LNCaP clone FGC (cell line): ENCODE data around the gene APOL4.
"Not testable (repeated sequence)": the region's sequence is repeated elsewhere in the genome, so short reads cannot be mapped to it uniquely, and the experiment has no call there.

Source experiments
- DNase-seq: peaks from one replicate; pipeline ENCODE4 v3.0.0-alpha.2; 2011; ENCODE audit warnings: low read depth
- H3K4me3 ChIP-seq: 2 replicates; pipeline ENCODE4 v1.5.1; 2011; ENCODE audit warnings: mild to moderate bottlenecking, low read depth, low read length, control low read depth
- TF ChIP-seq, protein P1 (sequence below): IDR thresholded peaks from 2 replicates; pipeline ENCODE4 v1.5.1; 2012; ENCODE audit warnings: mild to moderate bottlenecking; ENCODE audit not compliant: control insufficient read depth, insufficient read depth; ENCODE audit errors: extremely low read depth

APOL4 gene, protein sequence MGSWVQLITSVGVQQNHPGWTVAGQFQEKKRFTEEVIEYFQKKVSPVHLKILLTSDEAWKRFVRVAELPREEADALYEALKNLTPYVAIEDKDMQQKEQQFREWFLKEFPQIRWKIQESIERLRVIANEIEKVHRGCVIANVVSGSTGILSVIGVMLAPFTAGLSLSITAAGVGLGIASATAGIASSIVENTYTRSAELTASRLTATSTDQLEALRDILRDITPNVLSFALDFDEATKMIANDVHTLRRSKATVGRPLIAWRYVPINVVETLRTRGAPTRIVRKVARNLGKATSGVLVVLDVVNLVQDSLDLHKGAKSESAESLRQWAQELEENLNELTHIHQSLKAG

DNA sequence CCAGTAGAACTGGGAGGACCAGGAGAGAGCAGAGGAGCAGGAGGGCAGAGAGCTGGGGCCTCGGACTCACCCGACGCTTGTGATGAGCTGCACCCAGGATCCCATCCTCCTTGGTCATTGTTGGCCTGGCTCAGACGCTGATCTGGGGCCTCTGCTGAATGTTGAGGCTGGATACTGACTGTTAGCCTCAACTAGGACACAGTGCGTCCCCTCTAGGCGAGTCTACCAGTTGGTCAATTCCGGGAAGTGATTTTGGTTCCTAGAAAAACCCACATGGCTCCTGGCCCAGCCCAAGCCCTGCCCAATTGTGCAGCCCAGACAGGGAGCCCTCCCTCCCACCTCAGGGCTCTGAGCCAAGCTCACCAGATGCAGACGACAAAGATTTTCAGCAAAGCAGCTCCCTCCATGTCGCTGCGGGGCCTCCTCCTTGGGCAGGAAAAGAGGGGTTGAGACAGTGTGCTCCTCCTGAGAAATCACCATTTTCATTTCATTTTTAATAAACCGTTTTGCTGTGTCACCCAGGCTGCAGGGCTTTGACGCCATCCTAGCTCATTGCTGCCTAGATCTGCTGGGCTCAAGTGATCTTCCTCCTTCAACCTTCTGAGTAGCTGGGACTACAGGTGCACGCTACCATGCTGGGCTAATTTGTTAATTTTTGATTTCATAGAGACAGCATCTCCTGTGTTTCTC is at the start of gene APOL4:
APOL4 (minus strand) TSS at position 180 of the 690 bp plus-strand sequence; CDS start at position 105, 75 bp downstream.
- H3K4me3 ChIP-seq, result no peak within 1 kb of the TSS; the same call in 1 of the 2 replicates
- no peak for DNase-seq
- TF ChIP-seq, protein P1, sequence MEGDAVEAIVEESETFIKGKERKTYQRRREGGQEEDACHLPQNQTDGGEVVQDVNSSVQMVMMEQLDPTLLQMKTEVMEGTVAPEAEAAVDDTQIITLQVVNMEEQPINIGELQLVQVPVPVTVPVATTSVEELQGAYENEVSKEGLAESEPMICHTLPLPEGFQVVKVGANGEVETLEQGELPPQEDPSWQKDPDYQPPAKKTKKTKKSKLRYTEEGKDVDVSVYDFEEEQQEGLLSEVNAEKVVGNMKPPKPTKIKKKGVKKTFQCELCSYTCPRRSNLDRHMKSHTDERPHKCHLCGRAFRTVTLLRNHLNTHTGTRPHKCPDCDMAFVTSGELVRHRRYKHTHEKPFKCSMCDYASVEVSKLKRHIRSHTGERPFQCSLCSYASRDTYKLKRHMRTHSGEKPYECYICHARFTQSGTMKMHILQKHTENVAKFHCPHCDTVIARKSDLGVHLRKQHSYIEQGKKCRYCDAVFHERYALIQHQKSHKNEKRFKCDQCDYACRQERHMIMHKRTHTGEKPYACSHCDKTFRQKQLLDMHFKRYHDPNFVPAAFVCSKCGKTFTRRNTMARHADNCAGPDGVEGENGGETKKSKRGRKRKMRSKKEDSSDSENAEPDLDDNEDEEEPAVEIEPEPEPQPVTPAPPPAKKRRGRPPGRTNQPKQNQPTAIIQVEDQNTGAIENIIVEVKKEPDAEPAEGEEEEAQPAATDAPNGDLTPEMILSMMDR, result no peak

DNA sequence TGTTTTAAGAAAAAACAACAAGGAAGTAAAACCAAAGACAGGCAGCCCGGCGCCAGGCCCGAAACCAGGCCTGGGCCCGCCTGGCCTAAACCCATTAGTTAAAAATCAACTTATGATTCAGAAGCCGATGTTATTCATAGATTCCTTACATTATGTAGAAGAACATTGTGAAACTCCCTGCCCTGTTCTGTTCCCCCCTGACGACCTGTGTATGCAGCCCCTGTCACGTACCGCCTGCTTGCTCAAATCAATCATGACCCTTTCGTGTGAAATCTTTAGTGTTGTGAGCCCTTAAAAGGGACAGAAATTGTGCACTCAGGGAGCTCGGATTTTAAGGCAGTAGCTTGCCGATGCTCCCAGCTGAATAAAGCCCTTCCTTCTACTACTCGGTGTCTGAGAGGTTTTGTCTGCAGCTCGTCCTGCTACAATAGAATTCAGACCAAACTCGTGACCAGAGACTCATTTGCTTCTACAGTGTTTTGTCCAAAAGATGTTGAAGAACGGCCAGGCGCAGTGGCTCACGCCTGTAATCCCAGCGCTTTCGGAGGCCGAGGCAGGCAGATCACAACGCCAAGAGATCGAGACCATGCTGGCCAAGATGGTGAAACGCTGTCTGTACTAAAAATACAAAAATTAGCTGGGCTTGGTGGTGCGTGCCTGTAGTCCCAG is 48.8 kb upstream of the APOL4 start:
- H3K4me3 ChIP-seq, DNase-seq: not testable (repeated sequence)

DNA sequence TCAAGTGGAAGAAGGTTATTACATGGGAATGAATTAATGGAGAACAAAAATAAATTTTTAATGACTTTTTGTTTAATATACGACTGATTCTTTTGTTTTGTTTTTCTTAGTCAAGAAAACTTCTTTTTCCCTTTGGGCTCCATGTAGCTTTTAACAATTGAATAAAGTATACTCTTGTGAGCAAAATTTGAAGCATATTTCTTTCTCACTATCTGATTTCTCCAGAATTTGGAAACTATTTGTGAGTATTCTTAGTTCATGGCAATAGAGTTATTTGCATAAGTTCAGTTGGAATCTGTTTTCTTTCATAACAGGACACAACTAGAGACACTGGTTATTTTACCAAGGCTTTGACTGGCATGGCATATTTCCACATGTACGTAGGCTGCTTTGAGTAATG is 47.6 kb upstream of the APOL4 start:
- TF ChIP-seq, protein P1, result no peak
- no peak overlapping the region for H3K4me3 ChIP-seq
- DNase-seq, result no peak

DNA sequence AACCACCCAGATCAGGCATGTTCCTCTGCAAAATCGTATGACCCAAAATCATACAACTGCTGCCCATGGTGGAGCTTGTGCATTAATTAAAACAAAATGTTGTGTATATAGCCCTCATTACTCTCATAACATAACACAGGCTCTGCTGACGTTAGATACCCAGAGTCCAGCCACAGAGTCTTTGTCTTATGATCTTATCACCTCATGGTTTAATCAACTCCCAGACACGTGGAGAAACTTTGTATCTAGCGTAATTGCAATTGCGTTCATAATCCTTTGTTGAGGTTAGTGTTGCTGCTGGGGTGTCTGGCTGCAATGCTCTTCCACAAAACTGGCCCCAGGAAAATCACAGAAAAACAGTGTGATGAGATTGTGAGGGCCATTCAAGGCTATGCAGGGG is 46.3 kb upstream of the APOL4 start:
- H3K4me3 ChIP-seq, result no peak overlapping the region
- no peak for DNase-seq
- TF ChIP-seq, protein P1, result no peak

DNA sequence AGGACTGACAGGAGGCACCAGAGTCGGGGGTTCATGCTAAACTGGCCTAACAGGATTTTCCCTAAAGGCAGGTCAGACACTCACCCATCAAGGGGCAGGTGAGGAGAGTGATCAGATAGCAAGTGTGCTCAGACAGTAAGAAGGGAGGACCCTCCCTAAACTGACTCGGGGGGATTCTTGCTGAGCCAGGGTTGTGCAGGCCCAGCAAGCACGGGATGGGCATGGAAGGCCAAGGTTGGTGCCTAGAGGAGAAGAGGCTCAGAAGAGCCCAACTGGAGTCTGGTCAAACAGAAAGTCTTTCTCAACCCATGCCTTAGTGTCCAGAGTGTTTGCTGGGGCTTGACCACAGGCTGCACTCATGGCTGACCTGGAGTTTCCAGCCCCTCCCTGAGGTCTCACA is 45.1 kb upstream of the APOL4 start:
- TF ChIP-seq, protein P1, result no peak
- no peak overlapping the region for H3K4me3 ChIP-seq
- no peak for DNase-seq

DNA sequence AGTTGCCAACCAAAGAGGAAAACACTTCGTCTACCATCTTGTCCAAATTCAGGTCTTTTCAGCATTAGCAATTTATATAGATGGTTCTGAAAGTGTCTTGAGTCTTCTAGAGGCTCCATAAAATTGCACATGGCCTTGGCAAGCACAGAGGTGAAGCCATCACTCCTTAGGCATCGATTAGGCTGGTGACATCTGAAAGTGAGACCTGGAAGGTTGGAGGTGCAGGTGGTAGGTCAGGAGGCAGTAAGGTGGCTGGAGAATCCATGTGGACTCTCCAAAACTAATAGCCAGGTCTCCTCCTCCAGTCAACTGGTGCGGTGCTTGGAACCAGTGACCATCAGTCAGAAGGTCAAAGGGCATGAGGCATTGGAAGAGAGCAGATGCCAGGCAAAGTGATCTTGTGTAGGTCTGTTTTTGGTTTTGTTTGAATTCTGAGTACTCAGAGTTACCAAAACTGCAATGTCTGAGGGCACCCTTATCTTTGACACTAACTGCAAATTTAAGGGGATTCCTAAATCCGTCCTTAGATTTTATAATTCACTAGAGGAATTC is 44.3 kb upstream of the APOL4 start:
- TF ChIP-seq, protein P1, result no peak
- DNase-seq, result no peak
- no peak overlapping the region for H3K4me3 ChIP-seq
